ENCODE measurements around the gene AQR.

- TF ChIP-seq, protein P1, sequence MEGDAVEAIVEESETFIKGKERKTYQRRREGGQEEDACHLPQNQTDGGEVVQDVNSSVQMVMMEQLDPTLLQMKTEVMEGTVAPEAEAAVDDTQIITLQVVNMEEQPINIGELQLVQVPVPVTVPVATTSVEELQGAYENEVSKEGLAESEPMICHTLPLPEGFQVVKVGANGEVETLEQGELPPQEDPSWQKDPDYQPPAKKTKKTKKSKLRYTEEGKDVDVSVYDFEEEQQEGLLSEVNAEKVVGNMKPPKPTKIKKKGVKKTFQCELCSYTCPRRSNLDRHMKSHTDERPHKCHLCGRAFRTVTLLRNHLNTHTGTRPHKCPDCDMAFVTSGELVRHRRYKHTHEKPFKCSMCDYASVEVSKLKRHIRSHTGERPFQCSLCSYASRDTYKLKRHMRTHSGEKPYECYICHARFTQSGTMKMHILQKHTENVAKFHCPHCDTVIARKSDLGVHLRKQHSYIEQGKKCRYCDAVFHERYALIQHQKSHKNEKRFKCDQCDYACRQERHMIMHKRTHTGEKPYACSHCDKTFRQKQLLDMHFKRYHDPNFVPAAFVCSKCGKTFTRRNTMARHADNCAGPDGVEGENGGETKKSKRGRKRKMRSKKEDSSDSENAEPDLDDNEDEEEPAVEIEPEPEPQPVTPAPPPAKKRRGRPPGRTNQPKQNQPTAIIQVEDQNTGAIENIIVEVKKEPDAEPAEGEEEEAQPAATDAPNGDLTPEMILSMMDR (IDR thresholded peaks at IDR 0.05; ENCODE audit: low read depth, low read length, poor library complexity, severe bottlenecking) = no peak
- TF ChIP-seq EZH2phosphoT487 (IDR thresholded peaks at IDR 0.05; ENCODE audit: borderline replicate concordance, low read length) = no peak
Observed at GRCh38 chr15:34986771-34987480, 17.4 kb upstream of the AQR start.
